Measurements from ENCODE around the gene GFPT2.

DNA sequence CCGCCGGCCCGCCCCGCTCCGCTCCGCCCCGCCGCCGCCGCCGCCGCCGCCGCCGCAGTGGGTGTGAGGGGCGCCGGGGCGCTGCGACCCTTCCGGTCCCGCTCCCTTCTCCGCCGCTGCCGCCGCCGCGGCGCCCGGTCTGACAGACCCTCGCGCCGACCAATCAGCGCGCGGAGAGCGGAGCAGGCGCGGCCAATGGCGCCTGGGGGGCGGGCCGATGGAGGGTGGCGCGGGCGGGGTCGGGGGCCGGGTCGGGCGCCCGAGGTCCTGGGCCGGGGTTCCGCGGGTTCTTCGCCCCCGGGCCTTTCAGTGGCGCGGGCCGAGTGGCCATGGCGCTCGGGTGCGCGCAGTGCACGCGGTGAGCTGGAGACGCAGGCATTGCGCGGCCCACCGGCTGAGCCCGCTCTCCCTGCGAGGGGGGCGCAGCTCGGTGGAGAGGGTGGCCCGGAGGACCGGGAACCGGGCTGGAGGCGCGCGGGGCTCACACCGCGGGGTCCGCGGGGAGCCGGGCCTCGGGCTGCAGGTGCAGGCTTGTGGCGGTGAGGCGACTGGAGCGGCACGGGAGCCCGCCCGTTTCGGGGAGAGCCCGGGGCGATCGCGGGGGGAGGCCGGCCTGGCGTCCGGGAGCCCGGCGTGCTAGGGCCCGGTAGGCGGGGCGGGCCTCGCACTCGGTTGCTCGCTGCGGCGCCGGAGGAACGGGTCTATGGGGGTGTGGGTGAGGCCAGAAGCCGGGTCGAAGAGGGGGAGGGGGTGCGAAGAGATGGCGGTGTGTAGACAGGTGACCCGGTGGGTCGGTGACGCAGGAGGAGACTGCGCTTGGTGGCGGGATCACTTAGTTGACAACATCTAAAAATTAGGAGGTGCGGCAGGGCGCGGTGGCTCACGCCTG is 60.9 kb downstream of the GFPT2 start, which contains the start of gene MAPK9:
- TF ChIP-seq, protein P1, sequence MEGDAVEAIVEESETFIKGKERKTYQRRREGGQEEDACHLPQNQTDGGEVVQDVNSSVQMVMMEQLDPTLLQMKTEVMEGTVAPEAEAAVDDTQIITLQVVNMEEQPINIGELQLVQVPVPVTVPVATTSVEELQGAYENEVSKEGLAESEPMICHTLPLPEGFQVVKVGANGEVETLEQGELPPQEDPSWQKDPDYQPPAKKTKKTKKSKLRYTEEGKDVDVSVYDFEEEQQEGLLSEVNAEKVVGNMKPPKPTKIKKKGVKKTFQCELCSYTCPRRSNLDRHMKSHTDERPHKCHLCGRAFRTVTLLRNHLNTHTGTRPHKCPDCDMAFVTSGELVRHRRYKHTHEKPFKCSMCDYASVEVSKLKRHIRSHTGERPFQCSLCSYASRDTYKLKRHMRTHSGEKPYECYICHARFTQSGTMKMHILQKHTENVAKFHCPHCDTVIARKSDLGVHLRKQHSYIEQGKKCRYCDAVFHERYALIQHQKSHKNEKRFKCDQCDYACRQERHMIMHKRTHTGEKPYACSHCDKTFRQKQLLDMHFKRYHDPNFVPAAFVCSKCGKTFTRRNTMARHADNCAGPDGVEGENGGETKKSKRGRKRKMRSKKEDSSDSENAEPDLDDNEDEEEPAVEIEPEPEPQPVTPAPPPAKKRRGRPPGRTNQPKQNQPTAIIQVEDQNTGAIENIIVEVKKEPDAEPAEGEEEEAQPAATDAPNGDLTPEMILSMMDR (IDR thresholded peaks at IDR 0.05 in 2 of 3, conservative IDR thresholded peaks at IDR 0.05 in 1 of 3; ENCODE audit: insufficient read depth in 2 of 3, low read depth in 1 of 3, low read length in 3 of 3), result no peak
- no peak for TF ChIP-seq JUN (IDR thresholded peaks at IDR 0.05; ENCODE audit: borderline replicate concordance, low read depth, low read length)
- 0 out of 2 replicates have a peak, but pooled peaks have one; percentile 23 for TF ChIP-seq JUN (CRISPR knock-in tag; IDR thresholded peaks at IDR 0.05; ENCODE audit: borderline replicate concordance)
- TF ChIP-seq ZNF354B (CRISPR knock-in tag; IDR thresholded peaks at IDR 0.05), result no peak
- TF ChIP-seq YY1 (IDR thresholded peaks at IDR 0.05; ENCODE audit: borderline replicate concordance in 1 of 3, control insufficient read depth in 1 of 3, extremely low read depth in 1 of 3, insufficient read depth in 3 of 3, insufficient read length in 1 of 3, insufficient replicate concordance in 2 of 3, low read depth in 1 of 3, low read length in 2 of 3), result peak in 1 of 3 experiments; percentile 23
- no peak for TF ChIP-seq NFE2L1 (tag; IDR thresholded peaks at IDR 0.05; ENCODE audit: borderline replicate concordance, low read depth)
- TF ChIP-seq ZNF217 (CRISPR knock-in tag; IDR thresholded peaks at IDR 0.05), result no peak

Data from K562 (cell line).